Inflammatory macrophage treated with lipopolysaccharide for 1 hour (primary cell): ENCODE data around the gene RBBP7.

Source experiments
- DNase-seq, 2 donors: peaks; one replicate each; pipeline ENCODE4 v3.0.0-alpha.2; 2020 to 2022

Gene RBBP7

DNA sequence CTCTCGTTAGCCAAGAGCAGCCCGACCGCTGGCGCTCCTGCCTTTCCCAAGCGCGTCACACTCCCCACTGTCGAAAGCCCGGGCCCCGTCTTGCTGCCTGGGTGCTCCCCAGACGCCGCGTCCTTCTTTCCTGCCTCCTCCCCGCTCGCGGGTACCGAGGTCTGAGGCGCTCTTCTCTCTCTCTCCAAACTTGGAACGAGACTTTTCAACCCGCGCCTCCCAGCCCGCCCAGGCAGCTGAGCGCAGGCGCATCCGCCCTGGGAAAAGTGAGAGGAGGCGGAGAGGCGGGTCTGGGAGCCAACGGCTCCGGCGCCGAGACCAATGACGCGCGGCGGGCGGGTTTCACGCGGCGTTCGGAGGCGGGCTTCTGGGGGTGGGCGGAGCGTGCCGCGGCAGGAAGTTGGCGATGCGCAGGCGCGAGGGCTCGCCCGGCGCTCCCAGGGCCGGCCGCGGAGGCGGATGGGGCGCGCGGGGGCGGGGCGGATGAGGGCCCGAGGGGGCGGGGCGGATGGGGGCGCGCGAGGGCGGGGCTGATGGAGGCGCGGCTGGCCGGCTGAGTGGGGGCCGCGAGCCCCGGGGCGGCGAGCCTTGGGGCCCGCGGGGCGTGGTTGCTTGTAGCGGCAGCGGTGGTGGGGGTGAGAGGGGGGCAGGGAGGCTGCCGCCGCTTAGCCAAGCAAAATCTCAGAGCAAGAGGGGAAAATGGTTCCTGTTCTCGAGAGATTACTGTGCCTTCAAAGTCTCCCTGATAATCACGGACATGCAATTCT, at the start of gene RBBP7:
TSS of gene RBBP7 (minus strand) at position 268 of the 767 bp plus-strand sequence. CDS start 309 bp downstream, outside the sequence.
- peak; percentile 86 to 89 for DNase-seq

DNA sequence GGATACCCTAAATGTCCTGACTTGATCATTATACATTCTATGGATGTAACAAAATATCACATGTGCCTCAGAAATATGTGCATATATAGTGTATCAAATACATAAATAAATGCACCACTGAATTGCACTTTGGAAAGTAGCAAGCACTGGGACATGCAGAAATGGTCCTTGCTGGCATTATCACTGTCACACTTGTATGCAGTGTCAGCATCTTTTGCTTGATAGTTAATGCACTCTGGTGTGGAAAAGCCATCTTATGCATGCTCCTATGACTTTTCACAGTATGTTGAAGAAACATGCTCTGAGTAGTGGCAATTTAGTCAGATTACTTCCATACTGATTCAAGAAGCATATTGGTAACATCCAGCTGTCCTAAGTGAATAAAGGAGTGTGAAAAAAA, 48.8 kb upstream of the RBBP7 start:
- DNase-seq = no peak

- DNase-seq = no peak
Observed at GRCh38 chrX:16917120-16917519, 47.0 kb upstream of the RBBP7 start.

- DNase-seq = no peak
Observed at GRCh38 chrX:16916561-16916960, 46.4 kb upstream of the RBBP7 start.

GRCh38 chrX:16914058-16914457, 43.9 kb upstream of the RBBP7 start:
- DNase-seq = peak; percentile 62 to 73

DNA sequence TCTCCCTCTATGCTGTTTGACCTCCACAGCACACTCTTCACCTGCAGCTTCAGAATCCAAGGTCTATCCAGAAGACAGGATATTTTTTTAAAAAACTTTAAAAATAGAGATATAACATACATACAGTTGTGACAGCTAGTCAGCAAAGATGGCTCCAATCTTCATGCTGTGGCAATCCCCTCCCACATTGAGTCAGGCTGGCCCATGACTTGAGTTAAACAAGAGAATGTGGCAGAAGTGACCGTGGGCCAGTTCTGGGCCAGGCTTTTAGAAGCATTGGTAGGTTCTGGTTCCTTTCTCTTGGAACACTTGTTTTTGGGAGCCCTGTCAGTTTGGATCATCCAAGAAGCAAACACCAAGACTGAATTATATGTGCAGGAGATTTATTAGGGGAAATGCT, 40.2 kb upstream of the RBBP7 start:
- DNase-seq = peak; percentile 13 to 31

DNA sequence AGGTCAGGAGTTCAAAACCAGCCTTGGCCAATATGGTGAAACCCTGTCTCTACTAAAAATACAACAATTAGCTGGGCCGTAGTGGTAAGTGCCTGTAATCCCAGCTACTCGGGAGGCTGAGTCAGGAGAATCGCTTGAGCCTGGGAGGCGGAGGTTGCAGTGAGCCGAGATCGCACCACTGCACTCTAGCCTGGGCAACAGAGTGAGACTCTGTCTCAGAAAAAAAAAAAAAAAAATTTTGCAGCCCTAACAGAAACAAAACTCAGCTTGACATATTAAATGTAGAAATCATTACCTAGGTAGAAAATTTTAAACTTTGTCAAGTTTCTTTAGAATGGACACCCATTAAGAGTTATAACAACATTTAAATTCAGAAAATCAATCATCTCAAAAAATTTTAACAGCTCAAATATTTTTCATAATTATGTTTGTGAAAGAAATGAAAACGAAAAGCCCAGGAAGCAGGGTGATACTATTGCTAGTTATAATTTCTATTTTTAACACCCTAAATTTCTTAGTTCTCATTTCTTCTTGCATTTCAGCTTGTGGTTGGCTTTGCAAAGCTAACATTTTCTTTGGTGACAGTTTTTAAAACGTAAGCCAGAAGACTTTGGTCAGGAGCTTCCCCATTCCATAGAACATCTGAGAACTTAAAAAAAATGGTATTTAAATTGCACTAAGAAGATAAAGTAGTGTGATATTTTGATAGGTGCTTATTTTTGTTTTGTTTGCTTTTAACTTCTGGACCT, 33.3 kb upstream of the RBBP7 start:
- peak in 1 of 2 donors; percentile 11 for DNase-seq

DNA sequence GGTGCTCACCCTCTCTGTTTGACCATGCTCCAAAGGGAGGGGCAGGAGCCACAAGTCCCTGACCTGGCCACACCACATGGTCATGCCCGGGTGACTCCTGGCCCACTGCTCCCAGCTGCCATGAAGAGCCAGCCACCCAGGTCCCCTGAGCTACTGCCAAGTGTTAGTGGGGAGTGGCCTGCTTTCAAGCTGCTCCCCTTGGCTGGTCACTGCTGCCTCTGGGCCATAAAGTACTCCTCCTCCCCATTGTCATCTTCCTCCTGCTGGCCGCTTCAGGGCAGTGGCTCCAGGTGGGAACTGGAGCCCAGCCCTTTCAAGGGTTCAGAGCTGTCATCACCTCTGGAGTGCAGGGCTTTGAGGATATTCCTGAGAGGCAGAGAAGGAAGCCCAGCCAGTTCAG, 27.3 kb upstream of the RBBP7 start:
- no peak for DNase-seq

DNA sequence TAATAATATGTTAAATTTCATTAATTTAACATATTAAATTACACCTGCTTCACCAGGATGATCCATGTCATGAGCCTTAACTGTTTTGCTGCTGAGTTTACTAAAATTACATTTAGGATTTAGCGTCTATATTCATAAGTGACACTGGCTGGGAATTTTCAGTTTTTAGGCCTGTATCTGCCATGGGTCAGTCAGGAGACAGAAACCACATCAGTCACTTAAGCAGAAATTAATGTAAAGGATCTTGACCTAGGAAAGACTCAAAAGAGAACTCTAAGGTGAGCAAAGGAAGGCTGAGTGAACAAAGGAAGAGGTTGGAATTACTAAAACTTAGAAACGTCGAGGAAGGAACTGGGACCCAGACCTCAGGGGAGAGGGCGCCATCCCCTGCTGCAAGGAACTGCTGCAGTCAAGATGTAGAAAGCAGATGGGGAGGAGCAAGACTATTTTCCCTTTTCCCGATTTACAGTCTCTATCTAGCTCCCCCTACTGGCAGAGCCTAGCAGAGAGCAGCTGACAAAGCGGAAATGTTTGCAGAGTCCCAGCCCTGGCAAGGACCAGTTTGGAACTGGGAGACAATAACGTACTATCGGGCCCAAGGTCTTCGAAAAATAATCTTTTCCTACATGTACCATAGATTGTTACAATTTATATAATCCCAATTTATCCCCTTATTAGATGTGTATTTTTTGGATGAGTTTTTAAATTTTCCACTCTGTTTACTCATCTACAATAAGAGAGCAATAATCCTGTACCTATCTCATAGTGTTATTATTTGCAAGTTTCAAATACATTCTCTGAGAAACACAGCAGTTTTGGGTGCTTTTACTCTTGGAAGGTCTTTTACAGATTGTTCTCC, 22.6 kb upstream of the RBBP7 start:
- peak; percentile 59 to 85 for DNase-seq

GRCh38 chrX:16885628-16886027, 15.5 kb upstream of the RBBP7 start:
- DNase-seq = no peak

GRCh38 chrX:16883487-16883804, 13.3 kb upstream of the RBBP7 start:
- no peak for DNase-seq

DNA sequence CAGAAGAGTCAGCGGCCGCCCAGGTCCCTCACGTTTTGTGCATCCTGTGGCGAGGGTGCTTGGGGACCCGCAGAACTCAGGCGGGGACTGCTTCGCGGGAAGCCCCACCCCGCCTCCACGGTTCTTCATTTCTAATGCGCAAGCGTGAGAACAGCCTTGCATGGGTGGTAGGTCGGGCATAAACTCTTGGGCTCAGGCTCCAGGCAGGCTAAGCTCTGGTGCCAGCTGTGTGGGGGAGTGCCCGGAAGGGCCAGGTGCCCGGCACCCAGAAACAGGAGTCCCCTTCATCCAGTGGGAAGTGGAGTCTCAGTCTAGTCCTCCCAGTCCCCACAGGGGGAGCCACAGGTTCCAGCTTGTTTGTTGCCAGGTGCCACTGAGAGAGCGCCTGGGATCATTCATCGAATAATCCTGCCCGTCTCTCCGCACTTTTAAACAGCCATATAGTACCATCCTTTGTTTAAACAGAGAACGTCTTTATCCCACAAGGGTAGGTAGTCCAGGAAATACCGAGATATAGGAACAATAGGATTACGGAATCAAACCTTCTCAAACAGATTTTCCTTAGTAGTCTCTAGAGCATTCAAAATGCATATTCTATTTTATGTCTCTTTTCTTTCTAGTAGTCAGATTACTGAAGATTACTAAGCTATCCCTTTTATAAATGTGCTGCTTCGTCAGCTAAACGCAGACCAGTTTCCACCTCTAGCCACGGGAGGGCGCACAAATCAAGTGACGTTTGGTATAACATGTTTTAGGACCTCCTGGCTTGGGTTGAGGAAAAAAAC, 12.7 kb upstream of the RBBP7 start:
- DNase-seq = peak; percentile 42 to 69

GRCh38 chrX:16882169-16882568, 12.0 kb upstream of the RBBP7 start:
- peak; percentile 11 to 33 for DNase-seq

DNA sequence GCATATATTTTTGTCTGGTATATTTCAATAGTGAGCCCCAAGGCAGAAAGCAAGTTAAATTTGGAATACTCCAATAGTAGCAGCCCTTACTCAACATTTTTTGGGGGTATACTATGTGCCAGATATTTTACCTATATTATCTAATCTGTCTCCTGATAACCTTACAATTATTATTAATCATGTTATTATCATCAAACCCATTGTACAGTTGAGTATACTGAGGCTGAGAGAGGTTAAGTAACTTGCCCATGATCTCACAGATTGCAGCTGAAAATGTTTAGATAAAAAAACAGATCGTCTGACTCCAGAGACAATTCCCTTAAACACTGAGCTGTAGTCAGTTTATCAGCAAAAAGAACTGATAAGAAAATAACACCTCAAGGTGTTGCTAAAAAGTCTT, 6.5 kb upstream of the RBBP7 start:
- DNase-seq = no peak

DNA sequence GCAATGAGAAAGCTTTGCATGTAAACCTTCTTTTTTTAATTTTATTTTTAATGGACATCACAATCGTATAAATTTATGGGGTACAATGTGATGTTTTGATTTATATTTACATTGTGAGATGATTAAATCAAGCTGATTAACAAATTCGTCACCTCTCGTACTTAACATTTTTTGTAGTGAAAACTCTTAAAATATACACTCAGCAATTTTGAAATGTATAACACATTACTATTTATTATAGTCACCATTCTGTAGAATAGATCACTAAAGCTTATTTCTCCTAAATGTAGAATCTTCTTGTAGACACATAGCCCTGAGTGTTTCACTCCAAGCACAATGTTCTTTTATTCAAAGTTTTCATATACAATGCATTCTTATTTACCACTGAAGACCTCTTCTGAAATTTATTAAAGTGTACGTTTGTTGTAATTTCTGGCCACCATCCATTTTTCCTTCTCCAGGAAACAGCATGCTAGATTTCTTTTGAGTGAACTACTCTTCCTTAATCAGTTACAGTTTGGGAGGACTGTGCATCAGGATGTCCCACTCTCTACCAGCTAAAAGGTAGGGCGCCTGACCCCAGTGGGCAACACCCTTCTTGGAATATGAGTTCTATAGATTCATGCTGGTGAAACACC, 4.4 kb upstream of the RBBP7 start:
- no peak for DNase-seq

GRCh38 chrX:16873106-16873505, 2.9 kb upstream of the RBBP7 start:
- DNase-seq = no peak

DNA sequence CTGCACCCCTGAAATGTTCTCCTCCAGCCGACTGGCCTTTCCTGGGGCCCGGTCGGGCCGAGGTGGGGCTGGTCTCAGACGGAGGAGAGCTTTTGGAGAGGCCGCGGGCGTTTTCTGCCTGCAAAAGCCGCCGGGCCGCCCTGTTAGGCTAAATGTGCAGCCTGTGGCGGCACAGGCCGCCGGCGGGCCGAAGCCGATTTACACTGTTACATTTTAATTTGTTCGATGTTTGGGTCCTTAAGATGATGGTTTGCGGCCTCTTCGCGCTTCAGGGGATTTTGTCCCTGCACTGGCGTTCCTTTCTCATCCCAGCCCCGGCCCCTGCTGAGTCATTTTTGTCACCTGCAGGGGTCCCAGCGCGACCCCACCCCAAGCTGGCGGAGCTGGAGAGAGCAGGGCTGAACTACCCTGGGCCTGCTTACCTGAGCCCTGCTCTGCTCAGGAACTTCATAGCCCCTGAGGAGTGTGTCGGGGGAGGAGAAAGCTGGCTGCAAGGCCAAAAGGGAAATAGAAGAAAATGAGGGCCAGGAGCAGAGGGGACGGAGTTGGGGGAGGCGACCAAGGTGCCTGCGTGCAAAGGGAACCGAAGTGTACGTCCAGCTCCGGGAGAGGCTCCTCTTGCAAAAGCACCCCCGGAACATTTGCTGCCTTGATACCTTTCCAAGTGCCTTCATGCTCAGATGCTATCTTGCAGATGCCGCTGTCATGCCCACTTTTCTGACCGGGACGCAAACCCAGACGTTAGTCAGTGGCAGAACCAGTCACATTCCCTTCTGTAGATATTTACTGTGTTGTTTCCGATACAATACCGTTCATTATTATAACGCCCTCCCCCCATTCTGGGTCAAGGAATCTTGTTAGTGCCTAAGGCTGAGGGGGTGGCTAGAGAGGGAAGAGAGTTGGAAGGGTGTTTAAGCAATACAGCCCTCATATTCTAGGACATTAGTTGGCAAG, 977 bp upstream of the RBBP7 start:
- DNase-seq = no peak

DNA sequence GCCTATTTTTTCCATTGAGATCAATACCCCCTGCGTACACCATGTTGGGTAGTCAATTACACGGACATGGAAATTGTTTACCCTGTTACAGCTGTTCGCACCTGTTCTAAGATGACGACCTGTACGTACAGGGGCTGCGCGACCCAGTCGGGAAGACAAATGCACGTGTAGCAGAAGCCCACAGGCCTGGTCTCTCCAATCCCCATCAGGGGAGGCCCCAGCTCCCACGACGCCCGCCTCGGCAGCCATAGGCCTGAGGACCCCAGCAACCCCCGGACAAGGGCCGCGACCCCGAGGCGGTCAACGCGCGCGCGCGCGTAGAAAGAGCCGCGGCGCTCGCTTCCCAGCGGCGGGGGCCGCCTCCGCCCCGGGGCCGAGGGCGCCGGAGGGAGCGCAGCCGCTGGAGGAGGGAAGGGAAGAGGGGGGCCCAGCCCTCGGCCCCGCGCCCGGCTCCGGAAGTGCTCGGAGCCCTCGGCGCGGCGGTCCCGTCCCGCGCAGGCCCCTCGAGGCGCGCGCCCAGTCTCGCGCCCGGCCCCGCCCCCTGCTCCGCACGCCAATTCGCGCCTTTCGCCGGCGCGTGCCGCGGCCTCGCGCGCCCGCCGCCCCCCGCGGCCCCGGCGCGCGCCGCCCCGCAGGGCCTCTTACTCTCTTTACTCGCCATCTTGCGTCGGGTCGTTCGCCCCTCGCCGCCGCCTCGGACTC, 618 bp downstream of the RBBP7 start:
- DNase-seq = no peak

GRCh38 chrX:16868920-16869319, 1.2 kb downstream of the RBBP7 start:
- DNase-seq = no peak

DNA sequence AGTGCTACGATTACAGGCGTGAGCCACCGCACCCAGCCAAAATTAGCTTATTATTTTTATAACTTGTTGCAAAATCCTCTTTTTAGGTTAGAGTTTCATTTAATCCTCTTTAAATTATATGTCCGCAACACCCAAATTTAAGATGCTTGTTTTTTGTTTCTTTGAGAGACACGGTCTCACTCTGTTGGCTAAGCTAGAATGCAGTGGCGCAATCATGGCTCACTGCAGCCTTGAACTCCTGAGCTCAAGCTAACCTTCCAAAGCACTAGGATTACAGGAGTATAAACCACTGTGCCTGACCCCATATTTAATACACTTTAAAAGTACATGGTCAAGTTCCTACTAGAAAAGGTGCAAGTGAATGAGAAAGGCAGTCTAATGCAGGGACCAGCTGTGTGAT, 2.2 kb downstream of the RBBP7 start:
- DNase-seq = no peak
